Measurements from ENCODE around the gene EHD1.

GRCh38 chr11:64908766-64909165, 30.3 kb upstream of the EHD1 start:
- TF ChIP-seq, protein P1, sequence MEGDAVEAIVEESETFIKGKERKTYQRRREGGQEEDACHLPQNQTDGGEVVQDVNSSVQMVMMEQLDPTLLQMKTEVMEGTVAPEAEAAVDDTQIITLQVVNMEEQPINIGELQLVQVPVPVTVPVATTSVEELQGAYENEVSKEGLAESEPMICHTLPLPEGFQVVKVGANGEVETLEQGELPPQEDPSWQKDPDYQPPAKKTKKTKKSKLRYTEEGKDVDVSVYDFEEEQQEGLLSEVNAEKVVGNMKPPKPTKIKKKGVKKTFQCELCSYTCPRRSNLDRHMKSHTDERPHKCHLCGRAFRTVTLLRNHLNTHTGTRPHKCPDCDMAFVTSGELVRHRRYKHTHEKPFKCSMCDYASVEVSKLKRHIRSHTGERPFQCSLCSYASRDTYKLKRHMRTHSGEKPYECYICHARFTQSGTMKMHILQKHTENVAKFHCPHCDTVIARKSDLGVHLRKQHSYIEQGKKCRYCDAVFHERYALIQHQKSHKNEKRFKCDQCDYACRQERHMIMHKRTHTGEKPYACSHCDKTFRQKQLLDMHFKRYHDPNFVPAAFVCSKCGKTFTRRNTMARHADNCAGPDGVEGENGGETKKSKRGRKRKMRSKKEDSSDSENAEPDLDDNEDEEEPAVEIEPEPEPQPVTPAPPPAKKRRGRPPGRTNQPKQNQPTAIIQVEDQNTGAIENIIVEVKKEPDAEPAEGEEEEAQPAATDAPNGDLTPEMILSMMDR (IDR thresholded peaks at IDR 0.05): no peak
- TF ChIP-seq POLR2AphosphoS5 (IDR thresholded peaks at IDR 0.05) (no peak), POLR2A (IDR thresholded peaks at IDR 0.05) (no peak)

Measured in breast epithelium (tissue), 3 donors.